GM21367 (cell line): ENCODE data around the gene ZYX.
"Not testable (repeated sequence)": the region's sequence is repeated elsewhere in the genome, so short reads cannot be mapped to it uniquely, and the experiment has no call there.

ENCODE experiments used
- ATAC-seq: cut with Tn5 transposase; IDR thresholded peaks from one replicate; pipeline ENCODE4 v1.9.1; 2021; ENCODE audit not compliant: unreplicated experiment

The ZYX gene

DNA sequence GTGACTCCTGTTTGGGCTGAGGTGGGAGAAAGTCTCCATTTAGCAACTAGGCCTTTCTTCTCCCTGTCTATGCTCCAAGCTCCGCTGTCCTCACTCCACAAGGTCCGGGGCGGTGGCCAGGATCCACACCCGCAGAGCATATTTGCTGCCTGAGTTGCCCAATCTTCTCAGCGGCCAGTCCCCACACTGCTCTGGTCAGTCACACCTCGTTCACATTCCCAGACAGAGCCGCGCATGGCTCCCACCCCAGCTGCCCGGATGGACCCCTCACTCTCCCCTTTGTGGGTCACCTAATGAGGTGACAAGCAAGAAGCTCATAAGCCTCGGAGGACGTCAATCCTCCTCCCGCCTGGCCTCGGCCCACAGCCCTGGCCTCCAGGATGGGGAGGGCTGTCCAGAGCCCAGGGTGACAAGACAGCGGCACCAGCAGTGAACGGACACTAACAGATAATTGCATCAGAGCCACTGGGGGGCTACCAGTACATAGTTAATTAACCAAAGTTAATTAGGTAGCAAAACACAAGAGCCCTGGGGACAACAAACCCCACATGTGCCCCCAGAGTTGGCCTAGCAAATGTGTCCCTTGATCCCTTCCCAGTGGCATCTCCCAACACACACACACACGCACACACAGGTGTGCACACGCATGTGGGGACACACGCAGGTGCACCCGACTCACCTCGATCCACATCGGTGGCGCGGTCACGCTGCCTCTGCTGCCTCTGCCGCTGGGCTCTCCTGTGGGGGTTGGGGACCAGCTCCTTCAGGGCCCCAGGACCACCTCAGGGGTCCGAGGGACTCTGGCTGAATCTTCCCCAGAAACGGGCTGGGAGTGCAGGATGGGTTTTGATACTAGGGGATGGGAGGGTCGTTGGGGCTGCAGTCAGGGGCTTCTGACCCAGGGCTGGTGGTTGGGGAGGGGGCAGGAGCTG lies 15.7 kb downstream of the ZYX start:
- no peak for ATAC-seq

DNA sequence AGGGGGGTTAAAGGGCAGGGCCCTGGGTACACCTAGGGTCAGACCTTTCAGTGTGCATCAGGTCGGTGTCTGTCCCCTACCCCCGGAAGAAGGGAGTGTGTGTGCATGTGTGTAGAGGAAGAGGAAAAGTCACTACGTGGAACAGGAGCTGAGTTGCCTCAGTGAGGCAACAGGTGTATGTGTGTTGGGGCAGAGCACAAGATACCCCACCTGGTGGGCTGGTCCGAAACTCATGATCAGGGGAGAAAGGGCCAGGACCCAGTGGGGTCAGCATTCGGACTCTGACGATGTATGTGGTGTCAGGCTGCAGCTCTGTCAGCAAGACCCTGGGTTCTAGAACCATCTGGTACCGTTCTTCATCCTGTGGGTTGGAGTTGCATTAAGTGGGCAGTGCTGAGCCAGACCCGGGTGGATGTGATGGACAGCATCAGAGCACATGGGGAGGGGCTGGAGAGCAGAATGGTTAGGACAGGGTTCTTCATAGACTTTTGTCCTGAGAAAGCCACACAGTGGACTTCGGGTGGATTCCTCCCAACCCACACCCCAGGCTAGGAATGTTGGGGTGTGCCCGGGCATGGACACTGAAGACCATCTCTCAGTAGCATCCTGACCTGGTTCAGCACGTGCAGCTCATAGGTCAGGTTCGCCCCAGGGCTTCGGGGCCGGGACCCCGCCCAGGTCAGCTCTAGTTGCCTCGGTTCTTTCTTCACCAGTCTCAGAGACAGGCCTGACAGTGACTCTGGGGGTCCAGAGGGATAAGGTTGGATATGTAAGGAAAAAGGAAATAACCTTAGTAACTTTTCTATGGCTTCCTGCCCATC lies 16.8 kb downstream of the ZYX start:
- ATAC-seq: no peak

GRCh38 chr7:143398616-143399015 lies 17.5 kb downstream of the ZYX start:
- no peak for ATAC-seq

GRCh38 chr7:143399151-143399550 lies 18.0 kb downstream of the ZYX start:
- ATAC-seq: no peak

DNA sequence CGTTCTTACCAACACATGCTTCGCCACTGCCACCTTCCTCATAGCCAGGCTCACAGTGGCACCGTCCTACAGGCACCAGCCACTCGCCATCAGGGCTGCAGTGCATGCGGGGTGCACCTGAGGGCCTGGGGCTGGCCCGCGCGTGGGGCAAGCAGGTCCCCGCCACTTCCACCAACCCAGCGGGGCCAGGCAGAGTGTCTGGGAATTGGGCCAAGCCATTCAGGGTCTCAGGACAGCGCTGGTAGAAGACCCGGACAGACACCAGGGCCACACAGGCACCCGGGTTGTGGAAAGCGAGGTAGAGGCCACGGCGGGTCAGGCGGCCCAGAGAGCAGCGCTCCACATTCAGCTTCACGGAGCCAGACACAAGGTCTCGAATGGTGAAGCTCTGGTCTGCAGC lies 18.5 kb downstream of the ZYX start:
- ATAC-seq: no peak

DNA sequence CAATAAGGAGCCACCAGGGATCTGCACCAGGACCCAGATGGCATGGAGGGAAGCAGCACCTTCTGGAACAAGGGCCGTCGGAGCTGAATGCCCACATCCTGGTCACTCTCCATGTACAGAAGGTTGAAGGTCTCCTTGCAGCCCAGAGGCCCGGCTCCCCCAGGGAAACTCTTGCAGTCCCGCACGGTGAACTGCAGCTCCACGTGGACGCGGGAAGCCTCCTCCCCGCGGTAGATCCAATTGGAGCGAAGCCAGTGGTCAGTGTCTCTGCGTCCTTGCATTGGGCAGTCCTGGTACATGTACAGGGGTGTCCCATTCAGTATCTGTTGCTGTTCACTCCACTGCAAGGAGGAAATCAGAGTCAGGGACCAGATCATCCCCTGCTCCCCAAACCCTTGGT lies 20.1 kb downstream of the ZYX start:
- ATAC-seq: no peak

DNA sequence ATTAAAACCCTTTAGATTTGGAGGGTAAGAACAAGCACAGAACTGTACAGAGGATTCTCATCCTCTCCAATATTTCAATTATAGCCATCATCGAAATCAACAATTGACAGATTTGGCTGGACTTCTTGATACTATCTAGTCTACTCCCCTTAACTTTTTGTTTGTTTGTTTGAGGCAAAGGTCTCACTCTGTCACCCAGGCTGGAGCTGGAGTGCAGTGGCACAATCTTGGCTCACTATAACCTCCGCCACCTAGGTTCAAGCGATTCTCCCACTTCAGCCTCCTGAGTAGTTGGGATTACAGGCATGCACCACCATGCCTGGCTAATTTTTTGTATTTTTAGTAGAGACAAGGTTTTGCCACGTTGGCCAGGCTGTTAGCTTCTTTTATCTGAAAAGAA lies 21.1 kb downstream of the ZYX start:
- not testable (repeated sequence) for ATAC-seq

DNA sequence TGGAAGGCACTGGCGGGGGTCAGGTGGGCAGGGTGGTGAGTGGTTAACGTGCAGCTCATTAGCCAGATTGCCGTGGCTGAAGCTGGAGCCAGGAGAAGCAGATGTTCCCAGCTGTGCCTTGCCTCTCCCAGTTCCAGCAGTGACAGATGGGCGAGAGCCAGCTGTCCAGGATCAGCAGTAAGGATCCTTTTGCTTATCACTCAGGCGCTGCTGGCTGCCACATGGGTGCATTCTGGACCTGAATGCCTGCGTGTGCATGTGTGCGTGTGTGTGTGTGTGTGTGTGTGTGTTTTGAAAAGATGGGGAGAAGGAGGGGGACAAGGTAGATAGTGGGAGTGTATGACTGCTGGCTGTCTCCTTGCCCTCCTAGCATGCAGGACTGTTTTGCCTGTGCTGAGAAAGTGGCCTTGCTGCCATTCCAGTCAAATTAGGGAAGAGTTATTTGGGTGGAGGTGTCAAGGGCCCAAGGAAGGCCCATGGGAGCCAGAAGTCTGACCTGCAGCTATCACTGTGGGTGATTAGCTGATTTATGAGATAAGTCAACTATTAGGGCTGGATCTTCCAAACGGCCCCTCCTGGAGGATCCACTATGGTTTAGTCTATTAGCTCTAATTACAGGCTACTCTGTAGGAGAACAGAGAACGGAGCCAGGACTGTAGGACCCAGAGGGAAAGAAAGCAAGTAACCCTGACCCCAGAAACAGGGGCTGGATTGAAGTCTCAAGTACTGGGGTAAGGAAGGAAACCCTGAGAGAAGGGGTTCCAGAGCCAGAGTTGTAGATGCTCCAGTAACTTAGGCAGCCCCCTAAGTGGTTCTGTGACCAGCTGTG lies 24.2 kb downstream of the ZYX start:
- ATAC-seq: no peak

DNA sequence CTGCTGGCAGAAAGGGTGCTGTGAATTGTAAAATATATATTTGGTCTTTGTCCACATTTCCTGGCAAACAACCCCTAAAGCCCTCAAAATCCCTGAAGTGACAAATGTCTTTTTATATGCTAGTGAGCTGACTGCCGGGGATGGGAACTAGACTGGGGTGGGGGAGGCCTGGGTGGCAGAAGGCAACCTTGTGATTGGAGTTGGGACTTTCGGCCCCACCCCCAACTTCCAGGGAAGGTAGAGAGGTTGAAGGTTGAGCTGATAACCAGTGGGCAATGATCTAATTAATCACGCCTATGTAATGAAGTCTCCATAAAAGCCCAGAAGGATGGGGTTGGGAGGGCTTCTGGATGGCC lies 24.8 kb downstream of the ZYX start:
- ATAC-seq: no peak

DNA sequence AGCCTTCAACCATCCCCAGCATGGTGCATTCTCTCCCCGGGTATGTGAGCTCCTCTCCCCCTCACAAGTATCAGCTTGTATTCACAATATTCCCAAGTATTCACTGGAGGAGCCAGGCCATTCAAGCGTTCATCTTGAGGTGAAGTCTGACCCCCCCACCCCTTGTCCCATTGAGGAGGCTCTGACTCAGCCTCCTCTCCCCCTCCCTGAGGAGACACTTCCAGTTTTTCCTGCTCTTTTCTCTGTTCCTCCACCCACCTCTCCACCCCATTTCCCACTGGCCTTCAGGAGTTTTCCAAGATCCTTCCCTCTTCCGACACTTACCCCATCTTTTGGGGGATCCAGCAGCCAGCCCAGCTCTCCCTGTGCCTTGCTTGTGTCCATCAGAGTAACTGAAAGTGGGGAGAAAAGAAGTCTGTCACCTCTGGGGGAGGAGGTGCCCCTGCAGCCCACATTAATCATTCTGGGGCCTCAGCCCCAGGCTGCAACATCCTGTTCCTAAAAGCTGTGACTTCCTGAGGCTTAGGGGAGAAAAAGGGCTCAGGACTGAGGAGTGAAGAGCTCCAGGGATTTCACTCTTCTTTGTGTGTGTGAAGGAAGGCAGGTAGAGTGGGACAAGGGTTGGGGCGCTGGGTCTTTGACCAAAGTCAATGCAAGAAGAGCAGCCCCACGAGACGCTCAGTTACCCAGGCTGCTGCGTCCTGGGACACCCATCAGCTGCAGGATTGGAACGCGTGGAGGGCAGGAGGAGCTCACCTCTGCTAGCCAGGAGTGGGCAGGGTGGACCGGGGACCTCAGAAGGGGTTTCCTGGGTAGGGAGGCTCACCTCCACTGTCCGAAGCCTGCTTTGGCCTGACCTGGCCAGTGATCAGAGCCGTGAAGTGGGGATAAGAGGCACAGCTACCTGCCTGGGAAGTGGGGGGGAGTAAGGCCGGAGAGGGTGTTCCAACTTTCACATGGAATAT lies 26.4 kb downstream of the ZYX start:
- ATAC-seq: no peak

GRCh38 chr7:143408252-143408685 lies 27.1 kb downstream of the ZYX start:
- ATAC-seq: no peak

DNA sequence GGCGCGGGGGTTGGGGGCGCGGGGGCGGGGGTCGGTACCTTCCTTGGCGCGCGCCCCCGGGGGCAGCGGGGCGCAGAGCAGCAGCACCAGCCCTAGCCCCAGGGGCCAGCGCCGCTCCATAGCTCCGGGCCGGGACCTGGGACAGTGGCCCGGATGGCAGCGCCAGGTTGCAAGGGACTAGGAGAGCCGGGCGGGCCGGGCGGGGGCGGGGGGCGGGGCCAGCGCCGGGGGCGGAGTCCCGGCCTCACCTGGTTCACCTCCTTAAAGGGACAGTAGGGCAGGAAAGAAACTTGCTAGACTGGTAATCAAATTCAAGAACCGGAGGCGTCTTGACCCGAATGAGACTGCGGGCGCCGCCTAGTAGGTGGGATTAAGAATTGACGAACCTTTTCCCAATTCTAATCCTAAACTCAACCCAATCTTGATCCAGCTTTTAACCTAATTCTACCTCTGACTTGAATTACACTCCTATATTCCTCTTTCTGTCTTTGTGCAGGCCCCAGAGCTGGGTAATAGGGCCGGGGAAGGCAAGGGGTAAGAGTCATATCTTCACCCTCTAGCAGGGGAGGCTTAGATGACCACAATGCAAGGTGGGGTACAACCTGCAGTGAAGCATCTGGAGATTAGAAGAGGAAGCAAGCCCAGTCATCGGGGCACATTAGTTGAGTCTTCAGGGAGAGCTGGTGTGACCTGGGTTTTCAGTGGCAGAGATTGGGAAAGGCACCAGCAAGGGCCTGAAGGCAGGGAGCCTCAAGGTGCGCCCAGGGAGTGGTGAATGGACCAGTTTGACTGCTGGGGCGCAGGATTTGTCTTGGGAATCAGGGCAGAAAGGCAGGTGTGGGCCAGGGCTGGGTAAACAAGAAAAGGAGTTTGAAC lies 27.8 kb downstream of the ZYX start, which contains the start of gene EPHA1:
EPHA1 (minus strand) TSS at position 171 of the 876 bp plus-strand sequence; CDS start at position 120, 51 bp downstream.
- no peak for ATAC-seq

- no peak for ATAC-seq
Observed at GRCh38 chr7:143410521-143411004, 29.4 kb downstream of the ZYX start.

DNA sequence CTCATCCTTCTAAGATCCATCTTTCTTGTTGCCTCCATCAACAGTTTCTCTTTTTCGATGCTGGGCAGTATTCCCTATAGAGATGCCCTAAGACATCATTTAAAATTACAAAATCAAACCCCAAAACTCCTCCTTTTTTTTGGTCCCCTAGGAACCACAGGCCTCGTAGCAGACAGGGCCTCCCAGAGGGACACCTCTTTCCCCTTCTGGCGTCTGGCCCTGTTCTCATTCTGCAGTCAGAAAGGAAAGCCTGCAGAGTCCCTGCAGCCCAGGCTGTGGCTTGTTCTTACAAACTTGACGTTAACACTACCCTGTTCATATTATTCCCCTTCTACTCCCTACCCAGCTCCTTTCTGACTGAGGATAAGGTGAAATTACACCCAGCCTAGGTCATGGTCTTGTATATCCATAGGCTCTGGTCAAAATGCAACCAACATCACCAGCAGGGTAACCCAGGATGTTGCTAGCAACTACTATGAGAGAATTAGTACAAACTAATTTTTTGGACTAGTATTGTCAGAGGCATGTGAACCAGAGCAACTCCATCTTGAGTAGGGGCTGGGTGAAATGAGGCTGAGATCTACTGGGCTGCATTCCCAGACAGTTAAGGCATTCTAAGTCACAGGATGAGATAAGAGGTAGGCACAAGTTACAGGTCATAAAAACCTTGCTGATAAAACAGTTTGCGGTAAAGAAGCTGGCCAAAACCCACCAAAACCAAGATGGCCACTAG lies 31.0 kb downstream of the ZYX start:
- no peak for ATAC-seq

DNA sequence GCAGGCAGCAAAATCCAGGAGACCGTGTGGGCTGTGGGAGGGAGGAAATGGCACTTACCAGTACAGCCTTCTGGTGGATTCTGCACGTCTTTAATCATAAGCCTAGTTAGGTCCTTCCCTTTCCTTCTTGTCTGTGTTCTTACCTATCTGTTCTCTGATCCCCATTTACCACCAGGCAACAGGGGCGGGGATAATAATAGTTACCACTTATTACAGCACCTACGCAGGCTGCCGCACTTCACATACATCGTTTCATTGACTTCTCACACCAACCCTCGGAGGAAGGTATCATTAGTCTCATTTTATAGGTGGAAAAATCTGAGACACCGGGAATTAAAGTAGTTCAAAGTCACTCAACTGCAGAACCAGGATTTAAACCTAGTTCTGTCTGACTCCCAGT lies 32.0 kb downstream of the ZYX start:
- no peak for ATAC-seq

DNA sequence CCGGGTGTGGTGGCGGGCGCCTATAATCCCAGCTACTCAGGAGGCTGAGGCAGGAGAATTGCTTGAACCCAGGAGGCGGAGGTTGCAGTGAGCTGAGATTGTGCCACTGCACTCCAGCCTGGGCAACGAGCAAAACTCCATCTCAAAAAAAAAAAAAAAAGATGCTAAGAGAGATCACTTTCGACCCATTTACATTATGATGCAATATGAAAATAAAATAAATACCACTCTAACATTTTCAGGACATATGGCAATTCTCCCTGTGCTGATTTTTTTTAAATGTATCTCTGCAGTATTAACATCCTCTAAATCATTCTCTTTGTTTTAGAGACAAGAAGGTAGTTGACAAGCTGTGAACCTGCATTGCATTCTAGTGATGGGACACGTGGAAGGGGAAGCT lies 34.1 kb downstream of the ZYX start:
- ATAC-seq: not testable (repeated sequence)

DNA sequence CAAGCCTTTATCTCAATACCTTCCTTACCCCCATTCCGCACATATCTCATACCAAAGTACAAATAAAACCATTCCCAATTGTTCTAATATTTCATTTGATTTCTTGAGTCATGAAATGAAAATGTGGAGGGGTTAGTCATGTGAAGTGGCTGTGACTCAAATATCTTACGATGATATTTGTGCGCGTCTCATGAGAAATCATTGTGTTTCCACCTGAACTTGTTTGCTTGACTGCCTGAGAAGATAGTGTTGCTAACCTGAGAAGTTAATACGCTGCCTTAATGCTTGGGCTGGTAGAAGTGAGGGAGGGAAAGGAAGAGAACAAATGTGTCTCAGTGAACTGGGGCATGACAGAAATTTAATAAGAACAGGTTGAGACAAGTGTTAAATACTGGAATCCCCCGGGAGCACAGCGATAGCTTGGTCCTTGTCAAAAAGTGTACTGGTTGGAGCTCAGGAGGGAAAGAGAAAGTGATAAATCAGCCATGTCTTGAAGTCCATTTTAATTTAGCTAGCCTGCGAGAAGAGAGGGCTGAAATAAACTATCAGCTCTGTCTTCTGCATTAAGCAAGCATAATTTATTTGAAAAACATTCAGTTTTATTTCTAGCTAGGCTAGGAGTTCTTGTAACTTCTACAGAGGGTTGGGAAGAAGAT lies 34.7 kb downstream of the ZYX start:
- no peak for ATAC-seq
